Activated T-helper 2 cell treated with anti-CD3 and anti-CD28 coated beads, Interferon-gamma antibody, Interleukin-2, Interleukin-4, amounts not matched to agents 10 μg/mL and 5 μg/mL and 100 μg/mL, durations not matched to agents 14 hours and 24 hours and 36 hours (primary cell): Measurements from ENCODE around the gene HSPA9. TPM values are rescaled to one million over a fixed set of nuclear protein-coding genes. Genes with fewer than 3 reads are reported as not detected.

ENCODE experiments used
- DNase-seq: peaks from one replicate; pipeline ENCODE4 v3.0.0; 2021; ENCODE audit warnings: low spot score
- H3K27ac Mint-ChIP-seq: one replicate; pipeline ENCODE4 v1.8.0; 2021; ENCODE audit warnings: mixed read lengths
- H3K27me3 Mint-ChIP-seq: one replicate; pipeline ENCODE4 v1.8.0; 2021; ENCODE audit warnings: low read depth, mixed read lengths
- H3K36me3 Mint-ChIP-seq: one replicate; pipeline ENCODE4 v1.8.0; 2021; ENCODE audit warnings: low read depth, mixed read lengths
- H3K4me1 Mint-ChIP-seq: one replicate; pipeline ENCODE4 v1.8.0; 2021; ENCODE audit warnings: low read depth, mixed read lengths
- H3K4me3 Mint-ChIP-seq: one replicate; pipeline ENCODE4 v1.8.0; 2021; ENCODE audit warnings: low read depth, mild to moderate bottlenecking, moderate library complexity, mixed read lengths
- H3K9me3 Mint-ChIP-seq: one replicate; pipeline ENCODE4 v1.8.0; 2021; ENCODE audit warnings: mixed read lengths
- intact Hi-C: fragments of 100-400 bp; cut with micrococcal nuclease; formaldehyde crosslinking; loops from one replicate; pipeline ENCODE4 v1.15.1; 2023
- total RNA-seq: library from RNA; stranded (reverse); gene quantifications from 2 replicates; pipeline ENCODE4 v1.2.3, GENCODE V29; 2022

Gene HSPA9
- total RNA-seq, 1 donor from 2014 or later = 340 TPM

DNA sequence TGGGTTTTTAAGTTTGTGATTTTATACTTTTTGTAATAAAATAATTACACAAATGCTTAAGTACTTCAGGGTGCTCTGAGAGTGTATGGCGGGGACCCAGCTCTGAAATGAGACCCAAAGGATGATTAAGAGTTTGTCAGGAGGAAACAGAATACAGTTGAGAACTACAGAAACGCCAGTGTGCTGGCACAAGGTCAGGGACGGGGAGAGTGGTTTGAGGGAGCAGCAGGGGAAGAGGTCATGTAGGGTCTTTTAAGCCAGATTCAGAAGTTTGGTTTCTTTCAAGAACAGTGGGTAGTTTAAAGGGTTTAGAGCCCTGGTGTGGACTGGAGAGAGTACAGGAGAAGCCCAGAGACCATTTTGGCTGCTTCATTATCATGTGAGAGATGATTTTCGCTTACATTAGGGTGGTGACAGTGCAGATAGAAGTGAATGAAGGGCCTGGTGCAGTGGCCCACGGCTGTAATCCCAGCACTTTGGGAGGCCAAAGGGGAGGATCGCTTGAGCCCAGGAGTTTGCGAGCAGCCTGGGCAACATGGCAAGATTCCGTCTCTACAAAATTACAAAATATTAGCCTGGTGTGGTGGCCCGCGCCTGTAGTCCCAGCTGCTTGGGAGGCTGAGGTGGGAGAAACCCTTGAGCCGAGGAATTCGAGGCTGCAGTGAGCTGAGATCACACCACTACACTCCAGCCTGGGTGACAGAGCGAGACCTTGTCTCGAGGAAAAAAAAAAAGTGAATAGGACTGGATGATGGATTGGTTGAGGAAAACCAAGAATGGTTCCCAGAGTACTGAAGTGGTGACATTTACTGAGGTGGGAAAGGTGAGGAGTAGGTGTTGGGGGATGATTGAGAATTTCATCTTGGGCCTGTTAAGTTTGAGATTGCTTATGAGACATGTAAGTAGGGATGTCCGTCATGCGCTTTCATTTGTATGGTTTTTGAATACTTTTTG, 30.7 kb downstream of the HSPA9 start:
- peaks cover 54% of the 10 kb centered on the region for H3K36me3 Mint-ChIP-seq
- H3K4me3 Mint-ChIP-seq = peak overlapping the region; percentile 100
- H3K27ac Mint-ChIP-seq = peak overlapping the region; percentile 100
- no peak for DNase-seq
- H3K27me3 Mint-ChIP-seq = no peaks in the 10 kb centered on the region
- no peaks in the 10 kb centered on the region for H3K9me3 Mint-ChIP-seq
- peaks cover 57% of the 10 kb centered on the region for H3K4me1 Mint-ChIP-seq
- intact Hi-C loops = loop anchor here (5.0 to 10.0 kb wide), 2 partner anchors 192 to 750 kb away; partner anchors contain the start of genes KDM3B and MATR3

- no peaks in the 10 kb centered on the region for H3K27me3 Mint-ChIP-seq
Measured at GRCh38 chr5:138543730-138544104, 31.5 kb downstream of the HSPA9 start.

GRCh38 chr5:138542956-138543729, 32.1 kb downstream of the HSPA9 start, which contains the start of gene ETF1:
TSS of gene ETF1 (minus strand) at chr5:138543236. CDS start at chr5:138542918, 318 bp downstream.
- Mint-ChIP-seq H3K9me3 (no peaks in the 10 kb centered on the region), H3K4me3 (peak within 1 kb of the TSS; percentile 100), H3K36me3 (peaks cover 65% of the 10 kb centered on the region), H3K4me1 (peaks cover 56% of the 10 kb centered on the region), H3K27ac (peak within 1 kb of the TSS; percentile 100), H3K27me3 (no peaks in the 10 kb centered on the region)
- peak; percentile 100 for DNase-seq
- intact Hi-C loops = loop anchor here (1.0 to 10.0 kb wide), 7 partner anchors 32 to 752 kb away; partner anchors contain the start of genes BRD8, EGR1, HSPA9 and KDM3B

More at GRCh38 chr5:138543730-138544104, 31.5 kb downstream of the HSPA9 start:
- no peak for DNase-seq
- Mint-ChIP-seq H3K4me3 (peak overlapping the region; percentile 100), H3K27ac (peak overlapping the region; percentile 100), H3K36me3 (peaks cover 60% of the 10 kb centered on the region), H3K4me1 (peaks cover 61% of the 10 kb centered on the region), H3K9me3 (no peaks in the 10 kb centered on the region)
- intact Hi-C loops = loop anchor here (1.0 to 10.0 kb wide), 7 partner anchors 32 to 751 kb away; partner anchors contain the start of genes BRD8, EGR1, HSPA9 and KDM3B

DNA sequence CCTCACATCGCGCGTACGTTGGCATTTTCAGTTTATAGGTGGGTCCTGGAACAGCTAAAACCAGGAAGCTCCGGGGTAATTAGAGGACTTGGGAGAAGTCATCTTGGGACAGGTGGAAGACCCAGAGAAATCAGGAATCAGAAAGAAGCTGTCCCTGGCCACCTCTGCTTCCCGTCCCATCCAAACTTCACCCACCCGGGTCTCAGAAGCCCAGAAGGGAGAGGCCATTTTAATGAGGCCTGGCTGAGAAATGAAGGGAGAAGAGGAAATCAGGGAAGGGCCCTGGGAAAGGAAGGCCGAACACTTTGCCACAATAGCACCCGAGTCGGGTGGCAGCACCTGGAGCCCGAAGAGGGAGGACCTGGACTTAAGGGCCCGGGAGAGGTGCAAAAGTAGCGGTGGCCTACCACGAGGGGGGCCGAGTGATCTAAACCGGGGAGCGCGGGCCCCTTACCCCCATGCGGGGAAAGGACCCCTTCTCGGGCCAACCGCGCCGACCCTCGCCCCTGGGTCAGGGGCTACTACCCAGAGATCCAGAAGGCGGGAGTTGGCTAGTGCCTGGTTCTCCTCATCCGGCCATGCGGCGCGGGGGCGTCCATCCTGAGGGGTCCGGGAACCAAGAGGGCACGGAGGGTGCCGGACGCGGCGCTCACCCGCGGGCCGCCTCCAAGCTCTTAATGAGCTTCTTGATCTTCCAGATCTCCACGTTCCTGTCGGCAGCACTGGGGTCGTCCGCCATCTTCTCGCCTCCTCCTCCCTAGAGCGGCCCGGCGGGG, 32.8 kb downstream of the HSPA9 start:
- no peak for DNase-seq
- Mint-ChIP-seq H3K9me3 (no peaks in the 10 kb centered on the region), H3K4me3 (peak overlapping the region; percentile 100), H3K36me3 (peaks cover 63% of the 10 kb centered on the region), H3K27me3 (no peaks in the 10 kb centered on the region), H3K27ac (peak overlapping the region; percentile 100), H3K4me1 (peaks cover 52% of the 10 kb centered on the region)
- intact Hi-C loops = loop anchor here (2.0 to 10.0 kb wide), 4 partner anchors 50 to 752 kb away; partner anchors contain the start of genes BRD8, KDM3B, KIF20A and MATR3

GRCh38 chr5:138541511-138542179, 33.6 kb downstream of the HSPA9 start:
- Mint-ChIP-seq H3K4me3 (peak overlapping the region; percentile 100), H3K27ac (peak overlapping the region; percentile 100), H3K9me3 (no peaks in the 10 kb centered on the region), H3K27me3 (no peaks in the 10 kb centered on the region), H3K36me3 (peaks cover 69% of the 10 kb centered on the region), H3K4me1 (peaks cover 59% of the 10 kb centered on the region)
- no peak for DNase-seq
- intact Hi-C loops = loop anchor here (2.0 to 10.0 kb wide), 4 partner anchors 49 to 753 kb away; partner anchors contain the start of genes BRD8, KDM3B, KIF20A and MATR3

DNA sequence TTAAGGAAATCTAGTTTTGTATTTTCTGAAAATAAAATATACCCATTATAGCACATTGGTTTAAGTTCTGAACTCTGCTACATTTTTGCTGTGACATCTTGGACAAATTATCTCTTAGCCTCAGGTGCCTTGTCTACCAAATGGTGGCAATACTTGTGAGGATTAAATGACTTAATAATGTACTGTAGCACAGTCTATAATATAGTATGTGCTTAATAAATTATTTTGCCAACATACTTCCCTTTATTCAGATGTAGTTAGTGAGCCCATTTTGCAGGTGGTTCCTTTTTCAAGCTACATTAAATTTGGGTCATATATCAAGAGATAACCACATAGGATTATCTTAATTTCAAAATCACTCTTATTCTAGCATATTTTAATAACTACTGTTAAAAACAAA, 35.4 kb downstream of the HSPA9 start:
- Mint-ChIP-seq H3K4me3 (no peak overlapping the region), H3K36me3 (peaks cover 77% of the 10 kb centered on the region), H3K27ac (no peak overlapping the region), H3K9me3 (no peaks in the 10 kb centered on the region), H3K4me1 (peaks cover 52% of the 10 kb centered on the region), H3K27me3 (no peaks in the 10 kb centered on the region)
- DNase-seq = no peak
- intact Hi-C loops = loop anchor here (5.0 to 10.0 kb wide), 2 partner anchors 187 to 755 kb away; partner anchors contain the start of genes KDM3B and MATR3

DNA sequence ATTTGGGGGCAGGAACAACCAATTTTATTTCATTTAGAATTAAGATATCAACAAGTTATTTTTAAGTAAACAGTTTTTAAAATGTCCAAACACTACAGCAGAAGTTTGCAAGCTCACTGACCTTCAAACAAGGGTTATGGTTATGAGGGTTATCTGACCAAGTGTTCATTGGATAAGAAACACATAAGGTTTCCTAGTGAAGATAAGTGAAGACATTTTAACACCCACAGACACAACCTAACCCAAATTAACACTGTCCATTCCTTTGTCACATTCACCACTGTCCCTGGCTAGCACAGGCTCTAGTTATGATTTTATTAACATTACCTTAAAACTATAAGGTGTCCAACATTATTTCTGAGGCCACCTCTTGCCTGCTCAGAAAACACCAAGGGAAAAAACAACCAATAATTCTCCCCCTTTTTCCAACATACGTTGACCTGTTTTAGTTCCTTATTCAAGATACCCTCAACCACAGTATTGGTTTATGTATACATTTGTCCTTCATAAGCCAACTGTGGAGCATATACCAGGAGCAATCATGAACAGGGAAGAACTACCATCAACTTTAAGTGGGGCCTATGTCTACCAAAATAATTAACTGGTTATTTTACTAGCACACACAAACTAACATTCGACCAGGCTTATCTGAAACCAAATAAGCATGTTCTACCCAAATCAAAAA, 36.1 kb downstream of the HSPA9 start:
- Mint-ChIP-seq H3K36me3 (peaks cover 77% of the 10 kb centered on the region), H3K4me1 (peaks cover 49% of the 10 kb centered on the region), H3K9me3 (no peaks in the 10 kb centered on the region), H3K4me3 (no peak overlapping the region), H3K27me3 (no peaks in the 10 kb centered on the region), H3K27ac (no peak overlapping the region)
- intact Hi-C loops = no loop called here
- no peak for DNase-seq

- Mint-ChIP-seq H3K4me3 (no peak overlapping the region), H3K27ac (peak overlapping the region; percentile 47), H3K36me3 (peaks cover 82% of the 10 kb centered on the region), H3K9me3 (no peaks in the 10 kb centered on the region), H3K27me3 (no peaks in the 10 kb centered on the region), H3K4me1 (peaks cover 50% of the 10 kb centered on the region)
- intact Hi-C loops = no loop called here
- no peak for DNase-seq
Measured at GRCh38 chr5:138536665-138537315, 38.4 kb downstream of the HSPA9 start.

DNA sequence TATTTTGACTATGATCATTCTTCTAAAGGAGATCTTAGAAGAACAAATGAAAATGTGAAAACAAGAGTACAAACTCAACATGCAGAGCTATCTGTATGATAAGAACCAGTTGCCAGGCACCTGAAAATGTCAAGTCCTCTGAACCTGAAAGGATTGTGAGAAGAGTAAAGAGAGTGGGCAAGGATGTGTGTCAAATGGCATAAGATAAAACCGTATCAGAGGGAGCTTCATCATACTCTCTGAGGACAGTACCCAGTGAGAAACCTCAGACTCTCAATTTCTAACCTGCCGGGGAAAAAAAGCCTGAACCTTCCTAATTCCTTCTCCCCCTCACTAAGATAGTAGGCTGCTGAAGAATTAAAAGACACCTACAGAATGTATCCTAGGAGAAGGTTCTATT, 39.0 kb downstream of the HSPA9 start:
- peaks cover 79% of the 10 kb centered on the region for H3K36me3 Mint-ChIP-seq

GRCh38 chr5:138533973-138534941, 40.9 kb downstream of the HSPA9 start:
- peaks cover 37% of the 10 kb centered on the region for H3K4me1 Mint-ChIP-seq
- intact Hi-C loops = no loop called here
- H3K27me3 Mint-ChIP-seq = no peaks in the 10 kb centered on the region
- no peak overlapping the region for H3K4me3 Mint-ChIP-seq
- no peak for DNase-seq
- no peaks in the 10 kb centered on the region for H3K9me3 Mint-ChIP-seq
- peaks cover 70% of the 10 kb centered on the region for H3K36me3 Mint-ChIP-seq
- H3K27ac Mint-ChIP-seq = no peak overlapping the region

More for the DNA sequence above, 39.0 kb downstream of the HSPA9 start:
- intact Hi-C loops = no loop called here
- peaks cover 48% of the 10 kb centered on the region for H3K4me1 Mint-ChIP-seq
- H3K4me3 Mint-ChIP-seq = no peak overlapping the region
- no peaks in the 10 kb centered on the region for H3K9me3 Mint-ChIP-seq
- H3K27ac Mint-ChIP-seq = peak overlapping the region; percentile 47
- H3K27me3 Mint-ChIP-seq = no peaks in the 10 kb centered on the region
- DNase-seq = no peak
